Glutamatergic neuron (in vitro differentiated cells): ENCODE measurements around the gene HIRIP3. TPM values are rescaled to one million over a fixed set of nuclear protein-coding genes. Genes with fewer than 3 reads are reported as not detected.

ENCODE experiments used
- DNase-seq: peaks from one replicate; pipeline ENCODE4 v3.0.0; 2022
- H3K27ac Mint-ChIP-seq: one replicate; pipeline ENCODE4 v1.8.0; 2020; ENCODE audit warnings: mild to moderate bottlenecking, mixed read lengths, inconsistent platforms; ENCODE audit not compliant: unreplicated experiment
- H3K27me3 Mint-ChIP-seq: one replicate; pipeline ENCODE4 v1.8.0; 2020; ENCODE audit warnings: mild to moderate bottlenecking, moderate library complexity, mixed read lengths, inconsistent platforms; ENCODE audit not compliant: unreplicated experiment
- H3K36me3 Mint-ChIP-seq: one replicate; pipeline ENCODE4 v1.8.0; 2020; ENCODE audit warnings: mild to moderate bottlenecking, mixed read lengths, inconsistent platforms; ENCODE audit not compliant: unreplicated experiment
- H3K4me1 Mint-ChIP-seq: one replicate; pipeline ENCODE4 v1.8.0; 2020; ENCODE audit warnings: mild to moderate bottlenecking, low read depth, mixed read lengths, inconsistent platforms; ENCODE audit not compliant: unreplicated experiment
- H3K4me3 Mint-ChIP-seq: one replicate; pipeline ENCODE4 v1.8.0; 2020; ENCODE audit warnings: mild to moderate bottlenecking, mixed read lengths, inconsistent platforms; ENCODE audit not compliant: unreplicated experiment
- H3K9me3 Mint-ChIP-seq: one replicate; pipeline ENCODE4 v1.8.0; 2020; ENCODE audit warnings: mild to moderate bottlenecking, moderate library complexity, mixed read lengths, inconsistent platforms; ENCODE audit not compliant: unreplicated experiment
- CTCF ChIP-seq: fragments of 200-600 bp; sonication (generic); IDR thresholded peaks from one replicate; pipeline ENCODE4 v1.5.0; 2021; ENCODE audit not compliant: partially characterized antibody, unreplicated experiment
- total RNA-seq: library from RNA; stranded (reverse); fragmentation: NEBNext Ultra II Directional; extraction: Animal tissue kit (Norgen Biotek cat#: 25700); gene quantifications from one replicate; pipeline ENCODE4 v1.2.1, GENCODE V29; 2021; ENCODE audit not compliant: unreplicated experiment

Gene HIRIP3
- total RNA-seq, 1 donor from 2014 or later, result 12.2 TPM

DNA sequence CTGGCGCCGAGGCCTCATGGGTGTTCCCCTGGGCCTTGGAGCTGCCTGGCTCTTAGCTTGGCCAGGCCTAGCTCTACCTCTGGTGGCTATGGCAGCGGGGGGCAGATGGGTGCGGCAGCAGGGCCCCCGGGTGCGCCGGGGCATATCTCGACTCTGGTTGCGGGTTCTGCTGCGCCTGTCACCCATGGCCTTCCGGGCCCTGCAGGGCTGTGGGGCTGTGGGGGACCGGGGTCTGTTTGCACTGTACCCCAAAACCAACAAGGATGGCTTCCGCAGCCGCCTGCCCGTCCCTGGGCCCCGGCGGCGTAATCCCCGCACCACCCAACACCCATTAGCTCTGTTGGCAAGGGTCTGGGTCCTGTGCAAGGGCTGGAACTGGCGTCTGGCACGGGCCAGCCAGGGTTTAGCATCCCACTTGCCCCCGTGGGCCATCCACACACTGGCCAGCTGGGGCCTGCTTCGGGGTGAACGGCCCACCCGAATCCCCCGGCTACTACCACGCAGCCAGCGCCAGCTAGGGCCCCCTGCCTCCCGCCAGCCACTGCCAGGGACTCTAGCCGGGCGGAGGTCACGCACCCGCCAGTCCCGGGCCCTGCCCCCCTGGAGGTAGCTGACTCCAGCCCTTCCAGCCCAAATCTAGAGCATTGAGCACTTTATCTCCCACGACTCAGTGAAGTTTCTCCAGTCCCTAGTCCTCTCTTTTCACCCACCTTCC is 7.9 kb downstream of the HIRIP3 start:
- Mint-ChIP-seq H3K4me1 (no peaks in the 10 kb centered on the region), H3K27me3 (peaks cover 16% of the 10 kb centered on the region), H3K27ac (peak overlapping the region; percentile 66), H3K4me3 (no peak overlapping the region), H3K9me3 (peaks cover 9% of the 10 kb centered on the region), H3K36me3 (peaks cover 12% of the 10 kb centered on the region)
- no peak for TF ChIP-seq CTCF
- DNase-seq, result no peak

DNA sequence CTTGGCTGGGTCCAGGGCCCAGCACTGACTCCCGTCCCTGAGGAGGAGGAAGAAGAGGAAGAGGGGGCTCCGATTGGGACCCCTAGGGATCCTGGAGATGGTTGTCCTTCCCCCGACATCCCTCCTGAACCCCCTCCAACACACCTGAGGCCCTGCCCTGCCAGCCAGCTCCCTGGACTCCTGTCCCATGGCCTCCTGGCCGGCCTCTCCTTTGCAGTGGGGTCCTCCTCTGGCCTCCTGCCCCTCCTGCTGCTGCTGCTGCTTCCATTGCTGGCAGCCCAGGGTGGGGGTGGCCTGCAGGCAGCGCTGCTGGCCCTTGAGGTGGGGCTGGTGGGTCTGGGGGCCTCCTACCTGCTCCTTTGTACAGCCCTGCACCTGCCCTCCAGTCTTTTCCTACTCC is 8.5 kb downstream of the HIRIP3 start:
- Mint-ChIP-seq H3K4me1 (no peaks in the 10 kb centered on the region), H3K36me3 (peaks cover 12% of the 10 kb centered on the region), H3K27me3 (peaks cover 17% of the 10 kb centered on the region), H3K9me3 (peaks cover 9% of the 10 kb centered on the region), H3K4me3 (no peak overlapping the region), H3K27ac (no peak overlapping the region)
- DNase-seq, result no peak
- TF ChIP-seq CTCF, result no peak

GRCh38 chr16:29986231-29986630 is 9.2 kb downstream of the HIRIP3 start:
- no peak overlapping the region for H3K27ac Mint-ChIP-seq
- no peak overlapping the region for H3K4me3 Mint-ChIP-seq
- H3K36me3 Mint-ChIP-seq, result peaks cover 12% of the 10 kb centered on the region
- DNase-seq, result no peak
- TF ChIP-seq CTCF, result no peak
- H3K4me1 Mint-ChIP-seq, result no peaks in the 10 kb centered on the region
- peaks cover 9% of the 10 kb centered on the region for H3K9me3 Mint-ChIP-seq
- peaks cover 17% of the 10 kb centered on the region for H3K27me3 Mint-ChIP-seq

GRCh38 chr16:29985271-29985811 is 10.1 kb downstream of the HIRIP3 start:
- Mint-ChIP-seq H3K27ac (no peak overlapping the region), H3K36me3 (peaks cover 13% of the 10 kb centered on the region), H3K27me3 (peaks cover 16% of the 10 kb centered on the region), H3K4me3 (no peak overlapping the region), H3K4me1 (no peaks in the 10 kb centered on the region), H3K9me3 (peaks cover 8% of the 10 kb centered on the region)
- no peak for TF ChIP-seq CTCF
- DNase-seq, result no peak

DNA sequence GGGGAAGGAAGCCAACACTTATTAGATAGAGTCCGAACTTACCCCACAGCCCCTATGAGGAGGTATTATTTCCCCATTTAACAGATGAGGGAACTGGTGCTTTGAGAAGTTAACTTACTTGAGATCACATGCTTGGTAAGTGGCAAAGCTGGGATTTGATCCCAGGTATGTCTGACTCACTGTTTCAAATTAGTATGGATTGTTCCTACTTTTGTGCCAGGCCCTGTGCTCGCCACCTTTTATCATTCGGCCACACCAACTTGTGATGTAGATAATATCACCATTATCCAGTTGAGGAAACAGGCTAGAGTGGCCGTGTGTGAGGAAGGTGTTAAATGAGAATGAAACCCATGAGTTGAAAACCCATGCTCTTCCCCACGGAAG is 10.7 kb downstream of the HIRIP3 start:
- H3K4me3 Mint-ChIP-seq, result no peak overlapping the region
- H3K9me3 Mint-ChIP-seq, result peaks cover 9% of the 10 kb centered on the region
- no peaks in the 10 kb centered on the region for H3K4me1 Mint-ChIP-seq
- TF ChIP-seq CTCF, result no peak
- no peak overlapping the region for H3K27ac Mint-ChIP-seq
- no peak for DNase-seq
- peaks cover 16% of the 10 kb centered on the region for H3K27me3 Mint-ChIP-seq
- H3K36me3 Mint-ChIP-seq, result peaks cover 12% of the 10 kb centered on the region
